Hematopoietic multipotent progenitor cell treated with erythropoietin and hydrocortisone succinate and interleukin-3 and kit ligand, for 6 days (in vitro differentiated cells): ENCODE results near the gene GPR132.
"Not testable (repeated sequence)": the region's sequence is repeated elsewhere in the genome, so short reads cannot be mapped to it uniquely, and the experiment has no call there.

Source experiments
- DNase-seq: peaks from one replicate; pipeline ENCODE4 v3.0.0-alpha.2; 2015

The GPR132 gene

GRCh38 chr14:105059035-105059924, 6.0 kb downstream of the GPR132 start:
- no peak for DNase-seq

- DNase-seq, result no peak
Measured at GRCh38 chr14:105058521-105059034, 6.7 kb downstream of the GPR132 start.

- no peak for DNase-seq
Measured at GRCh38 chr14:105056303-105056831, 8.9 kb downstream of the GPR132 start.

- no peak for DNase-seq
Measured at GRCh38 chr14:105055736-105056302, 9.4 kb downstream of the GPR132 start.

GRCh38 chr14:105055334-105055733, 9.9 kb downstream of the GPR132 start:
- no peak for DNase-seq

GRCh38 chr14:105053996-105054395, 11.2 kb downstream of the GPR132 start:
- DNase-seq, result no peak

- no peak for DNase-seq
Measured at GRCh38 chr14:105053421-105053820, 11.8 kb downstream of the GPR132 start.

- DNase-seq, result no peak
Measured at GRCh38 chr14:105052110-105052458, 13.1 kb downstream of the GPR132 start.

- no peak for DNase-seq
Measured at GRCh38 chr14:105051182-105052109, 13.8 kb downstream of the GPR132 start.

GRCh38 chr14:105050551-105050897, 14.7 kb downstream of the GPR132 start:
- peak; percentile 59 for DNase-seq

- DNase-seq, result no peak
Measured at GRCh38 chr14:105049753-105050550, 15.3 kb downstream of the GPR132 start.

- DNase-seq, result no peak
Measured at GRCh38 chr14:105047283-105048016, 17.8 kb downstream of the GPR132 start.

GRCh38 chr14:105046891-105047282, 18.3 kb downstream of the GPR132 start:
- DNase-seq, result no peak

- DNase-seq, result peak; percentile 95
Measured at GRCh38 chr14:105045710-105046326, 19.4 kb downstream of the GPR132 start.

- DNase-seq, result no peak
Measured at GRCh38 chr14:105043641-105044040, 21.6 kb downstream of the GPR132 start.

GRCh38 chr14:105042813-105043212, 22.4 kb downstream of the GPR132 start:
- no peak for DNase-seq

GRCh38 chr14:105041841-105042765, 23.1 kb downstream of the GPR132 start:
- no peak for DNase-seq

GRCh38 chr14:105039458-105040205, 25.6 kb downstream of the GPR132 start:
- DNase-seq, result no peak

GRCh38 chr14:105035616-105036015, 29.6 kb downstream of the GPR132 start:
- DNase-seq, result not testable (repeated sequence)
